Tibial nerve (tissue), 4 donors: ENCODE data around the gene HIGD1B. TPM values are rescaled to one million over a fixed set of nuclear protein-coding genes. Genes with fewer than 3 reads are reported as not detected.
A peak's percentile ranks its signal among the peaks of the same experiment; 100 is the strongest.
"Not testable (repeated sequence)": the region's sequence is repeated elsewhere in the genome, so short reads cannot be mapped to it uniquely, and the experiment has no call there.

ENCODE experiments used
- DNase-seq, 2 donors: peaks; one replicate each; pipeline ENCODE4 v3.0.0-alpha.2; 2019; ENCODE audit warnings: low spot score in 2 of 2
- H3K27ac ChIP-seq, 4 donors: fragments of 200-600 bp; sonication (generic) in 3 of 4; one replicate each; pipeline ENCODE4 v1.5.1; 2017 to 2019; ENCODE audit warnings: mild to moderate bottlenecking in 1 of 4
- H3K27me3 ChIP-seq, 2 donors: fragments of 200-600 bp; sonication (generic) in 1 of 2; one replicate each; pipeline versions ENCODE4 v1.5.1 to v1.6.0; 2017 to 2019
- H3K36me3 ChIP-seq, 3 donors: fragments of 200-600 bp; sonication (generic); one replicate each; pipeline ENCODE4 v1.5.1; 2018 to 2019
- H3K4me1 ChIP-seq, 4 donors: fragments of 200-600 bp; sonication (generic) in 3 of 4; one replicate each; pipeline ENCODE4 v1.5.1; 2017 to 2019
- H3K4me3 ChIP-seq, 4 donors: fragments of 200-600 bp; sonication (generic) in 3 of 4; one replicate each; pipeline ENCODE4 v1.5.1; 2017 to 2019; ENCODE audit warnings: mild to moderate bottlenecking in 1 of 4, moderate library complexity in 1 of 4
- H3K9me3 ChIP-seq, 4 donors: fragments of 200-600 bp; sonication (generic) in 3 of 4; one replicate each; pipeline ENCODE4 v1.5.1; 2017 to 2019
- CTCF ChIP-seq, 5 experiments: fragments of 200-600 bp in 3 of 5; fragments of 450-650 bp in 2 of 5; sonication (generic) in 3 of 5; IDR thresholded peaks; one replicate each; pipeline ENCODE4 v1.5.1; 2016 to 2019; ENCODE audit warnings: antibody characterized with exemption in 5 of 5, mild to moderate bottlenecking in 3 of 5, moderate library complexity in 2 of 5
- EP300 ChIP-seq, 2 donors: sonication (generic); formaldehyde crosslinking; IDR thresholded peaks; one replicate each; pipeline ENCODE4 v1.6.1; 2017; ENCODE audit warnings: antibody characterized with exemption in 2 of 2, mild to moderate bottlenecking in 1 of 2
- POLR2A ChIP-seq, 2 donors: fragments of 450-650 bp; IDR thresholded peaks; one replicate each; pipeline ENCODE4 v1.6.1; 2017; ENCODE audit warnings: antibody characterized with exemption in 2 of 2, mild to moderate bottlenecking in 2 of 2, moderate library complexity in 2 of 2
- WGBS, 2 donors: methylation state at CpG; one replicate each; pipeline ENCODE4 v1.1.5; 2018; 5-methylcytosine and 5-hydroxymethylcytosine counted together
- total RNA-seq, 4 donors: library from RNA; depleted of rRNA; stranded (reverse); fragments of >200 nt; gene quantifications; one replicate each; pipeline ENCODE4 v1.1.0, GENCODE V29; 2016

HIGD1B gene
- total RNA-seq, 4 donors from 2014 or later = 2.3 to 10.3 (median 6.5) TPM; not detected in 1

- H3K4me1 ChIP-seq = peaks cover 0 to 9% (median 3%) of the 10 kb centered on the region in 4 donors
- no peaks in the 10 kb centered on the region for H3K36me3 ChIP-seq
- no peaks in the 10 kb centered on the region for H3K9me3 ChIP-seq
- no peak for TF ChIP-seq CTCF (IDR thresholded peaks at IDR 0.05)
- no peak for TF ChIP-seq EP300 (IDR thresholded peaks at IDR 0.05)
- TF ChIP-seq POLR2A (IDR thresholded peaks at IDR 0.05) = no peak
- no peak for DNase-seq
- no peak overlapping the region for H3K4me3 ChIP-seq
- peak overlapping the region in 3 of 4 donors; percentile 28 to 85 (median 62) for H3K27ac ChIP-seq
- H3K27me3 ChIP-seq = peaks cover 0 to 33% of the 10 kb centered on the region in 2 donors
- 35 to 44% methylated on average over 7 of the region's 7 CpGs for WGBS, 2 donors
Observed at GRCh38 chr17:44820631-44821212, 27.0 kb upstream of the HIGD1B start.

- WGBS, 2 donors = 93 to 95% methylated on average over 9 of the region's 9 CpGs
- H3K36me3 ChIP-seq, DNase-seq, H3K4me3 ChIP-seq, H3K27ac ChIP-seq, H3K9me3 ChIP-seq: not testable (repeated sequence)
- H3K4me1 ChIP-seq = peaks cover 0 to 18% (median 5%) of the 10 kb centered on the region in 4 donors
- H3K27me3 ChIP-seq = peaks cover 0 to 65% of the 10 kb centered on the region in 2 donors
Observed at GRCh38 chr17:44825236-44825635, 22.4 kb upstream of the HIGD1B start.

- H3K36me3 ChIP-seq = no peaks in the 10 kb centered on the region
- H3K4me1 ChIP-seq = peaks cover 0 to 22% (median 8%) of the 10 kb centered on the region in 4 donors
- H3K9me3 ChIP-seq = no peaks in the 10 kb centered on the region
- 87% methylated on average over 15 of the region's 15 CpGs for WGBS, 2 donors
- peak overlapping the region in 1 of 4 donors; percentile 38 for H3K27ac ChIP-seq
- TF ChIP-seq CTCF (IDR thresholded peaks at IDR 0.05) (no peak), POLR2A (IDR thresholded peaks at IDR 0.05) (no peak), EP300 (IDR thresholded peaks at IDR 0.05) (no peak)
- DNase-seq = no peak
- H3K4me3 ChIP-seq = no peak overlapping the region
- peaks cover 0 to 70% of the 10 kb centered on the region in 2 donors for H3K27me3 ChIP-seq
Observed at GRCh38 chr17:44826123-44826790, 21.4 kb upstream of the HIGD1B start.

- H3K36me3 ChIP-seq = no peaks in the 10 kb centered on the region
- TF ChIP-seq POLR2A (IDR thresholded peaks at IDR 0.05) = no peak
- no peak for TF ChIP-seq EP300 (IDR thresholded peaks at IDR 0.05)
- no peak for TF ChIP-seq CTCF (IDR thresholded peaks at IDR 0.05)
- no peaks in the 10 kb centered on the region for H3K9me3 ChIP-seq
- 41% methylated on average over 1 of the region's 1 CpG for WGBS, 2 donors
- no peak overlapping the region for H3K4me3 ChIP-seq
- peaks cover 0 to 22% (median 8%) of the 10 kb centered on the region in 4 donors for H3K4me1 ChIP-seq
- H3K27me3 ChIP-seq = peaks cover 0 to 86% of the 10 kb centered on the region in 2 donors
- H3K27ac ChIP-seq = no peak overlapping the region
- DNase-seq = no peak
Observed at GRCh38 chr17:44827863-44828262, 19.8 kb upstream of the HIGD1B start.

GRCh38 chr17:44828919-44829522 is 18.7 kb upstream of the HIGD1B start:
- peak in 1 of 2 donors; percentile 45 for TF ChIP-seq EP300 (IDR thresholded peaks at IDR 0.05)
- no peak for TF ChIP-seq CTCF (IDR thresholded peaks at IDR 0.05)
- 2 to 3% methylated on average over 21 of the region's 21 CpGs for WGBS, 2 donors
- H3K36me3 ChIP-seq = no peaks in the 10 kb centered on the region
- peaks cover 0 to 22% (median 8%) of the 10 kb centered on the region in 4 donors for H3K4me1 ChIP-seq
- H3K27ac ChIP-seq = peak overlapping the region in 3 of 4 donors; percentile 77 to 86 (median 86)
- DNase-seq = no peak
- peak overlapping the region; percentile 35 to 72 (median 50) for H3K4me3 ChIP-seq
- peaks cover 0 to 92% of the 10 kb centered on the region in 2 donors for H3K27me3 ChIP-seq
- H3K9me3 ChIP-seq = no peaks in the 10 kb centered on the region
